GM19397 (cell line): ENCODE data around the gene EYS.
"Not testable (repeated sequence)": the region's sequence is repeated elsewhere in the genome, so short reads cannot be mapped to it uniquely, and the experiment has no call there.

Source experiments
- ATAC-seq: cut with Tn5 transposase; IDR thresholded peaks from one replicate; pipeline ENCODE4 v1.9.1; 2021; ENCODE audit warnings: mild to moderate bottlenecking, moderate library complexity; ENCODE audit not compliant: unreplicated experiment

The EYS gene

DNA sequence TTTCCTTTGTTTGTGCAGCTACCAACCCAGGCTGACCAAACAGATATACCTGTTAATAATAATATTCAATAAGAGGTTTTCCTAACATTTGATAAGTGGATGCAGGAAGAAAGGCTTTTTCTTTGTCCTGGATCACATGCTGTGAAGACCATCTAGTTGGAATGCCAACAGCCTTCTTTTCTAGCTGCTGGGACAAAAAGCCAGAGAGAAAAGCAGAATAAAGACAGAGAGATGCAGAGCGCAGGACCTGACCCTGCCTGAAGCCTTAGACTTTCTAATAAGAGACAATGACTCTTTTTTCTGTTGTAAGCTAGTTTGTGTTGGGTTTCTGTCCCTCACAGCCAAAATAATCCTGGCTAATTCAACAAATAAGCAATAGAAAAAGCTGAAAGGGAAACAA lies 1763.2 kb downstream of the EYS start:
- ATAC-seq: no peak

DNA sequence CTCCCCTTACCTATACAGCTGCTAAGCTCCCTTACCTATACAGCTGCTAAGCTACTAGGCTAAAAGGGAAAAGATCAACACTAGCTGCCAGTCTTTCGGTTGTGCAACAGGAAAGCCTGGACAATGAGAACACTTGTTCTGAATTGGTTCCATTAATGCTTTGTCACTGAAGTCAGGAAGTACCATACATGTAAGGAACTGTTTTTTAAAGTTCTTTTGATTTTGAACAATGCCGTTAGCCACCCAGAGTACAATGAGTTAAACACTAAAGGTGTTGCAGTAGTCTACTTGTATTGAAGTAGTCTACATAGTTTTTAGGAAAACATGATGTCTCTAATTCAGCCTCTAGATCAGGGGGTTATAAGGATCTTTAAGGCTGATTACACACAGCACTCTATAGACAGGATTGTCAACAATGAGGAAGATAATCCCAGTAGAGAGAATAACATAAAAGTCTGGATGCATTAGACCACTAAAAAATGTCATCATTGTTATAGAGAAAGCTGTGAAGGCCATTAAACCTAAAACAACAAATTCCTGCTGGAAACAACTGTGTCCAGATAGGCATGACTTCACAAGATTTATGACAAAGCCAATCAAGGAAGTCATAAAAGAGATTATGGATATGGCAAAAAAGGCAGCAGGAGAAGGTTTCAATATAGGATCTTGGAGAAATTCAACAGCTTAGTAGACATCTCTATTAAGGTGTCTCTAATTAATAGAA lies 1765.1 kb downstream of the EYS start:
- no peak for ATAC-seq

DNA sequence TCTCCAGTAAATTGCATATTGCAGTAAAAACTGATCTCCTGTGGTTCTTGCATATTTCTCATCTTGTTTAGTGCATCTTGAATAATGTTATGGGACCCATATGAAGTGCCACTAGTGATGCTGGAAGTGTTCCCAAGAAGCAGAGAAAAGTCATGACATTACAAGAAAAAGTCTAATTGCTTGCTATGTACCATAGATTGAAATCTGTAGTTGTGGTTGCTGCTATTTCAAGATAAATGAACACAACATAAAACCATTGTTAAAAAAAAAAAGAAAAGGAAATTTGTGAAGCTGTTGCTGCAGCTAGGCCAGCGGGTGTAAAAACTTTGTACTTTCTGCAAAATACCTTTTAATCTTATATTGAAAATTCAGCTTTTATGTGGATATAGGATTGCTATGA lies 1767.0 kb downstream of the EYS start:
- no peak for ATAC-seq

DNA sequence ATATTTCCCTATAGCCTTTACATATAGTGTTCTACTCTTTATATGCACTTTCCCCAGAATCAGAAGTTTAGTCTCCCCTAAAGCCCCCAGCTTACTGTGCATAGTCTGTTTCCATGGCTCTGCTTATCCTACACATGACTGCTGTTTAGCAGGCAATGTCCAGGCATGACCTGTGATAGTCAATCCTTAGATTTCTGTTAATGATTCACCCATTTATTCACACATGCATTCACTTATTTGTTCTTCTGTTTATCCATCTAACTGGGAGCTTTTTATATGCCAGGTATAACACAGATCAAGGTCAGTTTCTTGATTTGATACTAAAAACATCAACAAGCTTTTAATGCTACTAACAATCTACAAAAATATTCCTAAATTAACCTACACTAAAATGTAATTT lies 1770.6 kb downstream of the EYS start:
- no peak for ATAC-seq

DNA sequence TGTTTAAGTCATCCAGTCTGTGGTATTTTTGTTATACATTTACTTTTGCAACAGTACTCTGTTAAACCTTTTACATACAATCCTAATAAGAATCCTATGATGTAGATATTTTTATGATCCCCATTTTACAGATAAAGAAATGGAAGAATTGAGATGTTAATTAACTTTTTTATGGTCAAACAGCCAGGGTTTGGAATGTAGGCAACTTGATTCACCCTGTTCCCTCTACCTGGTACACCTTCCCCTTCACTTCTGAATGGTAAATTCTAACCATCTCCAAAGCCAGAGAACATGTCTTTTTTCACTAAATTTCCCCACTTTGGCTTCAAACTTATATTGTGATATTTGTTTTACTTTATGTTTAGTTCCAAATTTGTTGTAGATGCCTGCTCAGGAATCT lies 1771.3 kb downstream of the EYS start:
- no peak for ATAC-seq

DNA sequence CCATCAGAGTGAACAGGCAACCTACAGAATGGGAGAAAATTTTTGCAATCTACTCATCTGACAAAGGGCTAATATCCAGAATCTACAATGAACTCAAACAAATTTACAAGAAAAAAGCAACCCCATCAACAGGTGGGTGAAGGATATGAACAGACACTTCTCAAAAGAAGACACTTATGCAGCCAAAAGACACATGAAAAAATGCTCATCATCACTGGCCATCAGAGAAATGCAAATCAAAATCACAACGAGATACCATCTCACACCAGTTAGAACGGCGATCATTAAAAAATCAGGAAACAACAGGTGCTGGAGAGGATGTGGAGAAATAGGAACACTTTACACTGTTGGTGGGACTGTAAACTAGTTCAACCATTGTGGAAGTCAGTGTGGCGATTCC lies 1773.1 kb downstream of the EYS start:
- ATAC-seq: not testable (repeated sequence)

DNA sequence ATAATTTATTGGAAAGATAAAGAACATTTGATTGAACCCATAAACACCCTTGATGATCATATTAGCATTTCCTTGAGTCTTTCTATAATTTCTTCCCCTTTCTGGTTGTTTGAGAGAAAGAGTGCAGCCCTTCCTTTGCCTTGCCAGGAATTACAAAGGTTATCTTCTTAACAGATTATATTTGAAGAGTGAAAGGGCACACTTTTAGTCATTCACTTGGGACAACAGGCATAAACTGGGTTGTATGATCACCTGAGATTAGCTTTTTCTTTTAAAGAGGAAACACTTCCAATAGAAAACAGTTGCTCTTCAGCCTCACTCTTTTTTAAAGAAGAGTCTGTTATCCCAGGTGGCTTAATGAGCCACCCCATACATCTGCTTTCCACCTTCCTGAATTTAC lies 1776.2 kb downstream of the EYS start:
- ATAC-seq: no peak

DNA sequence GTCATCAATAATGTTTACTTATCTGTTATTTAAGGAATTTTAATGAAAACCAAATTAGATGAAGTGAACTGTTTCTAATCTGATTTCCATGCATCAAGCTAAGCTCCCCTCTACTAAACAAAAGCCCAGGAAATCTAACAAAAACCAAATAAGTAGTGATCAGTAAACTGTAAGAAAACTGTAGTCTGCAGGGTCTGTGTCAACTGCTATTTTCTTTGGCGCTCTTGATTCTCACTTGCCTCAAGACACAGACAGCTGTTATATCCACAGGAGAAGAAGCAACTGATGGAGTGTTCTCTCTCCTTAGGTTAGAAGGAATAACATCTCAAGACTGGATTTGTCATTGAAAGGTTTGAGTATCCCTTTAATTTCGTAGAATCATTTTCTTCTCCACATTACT lies 1777.9 kb downstream of the EYS start:
- no peak for ATAC-seq

DNA sequence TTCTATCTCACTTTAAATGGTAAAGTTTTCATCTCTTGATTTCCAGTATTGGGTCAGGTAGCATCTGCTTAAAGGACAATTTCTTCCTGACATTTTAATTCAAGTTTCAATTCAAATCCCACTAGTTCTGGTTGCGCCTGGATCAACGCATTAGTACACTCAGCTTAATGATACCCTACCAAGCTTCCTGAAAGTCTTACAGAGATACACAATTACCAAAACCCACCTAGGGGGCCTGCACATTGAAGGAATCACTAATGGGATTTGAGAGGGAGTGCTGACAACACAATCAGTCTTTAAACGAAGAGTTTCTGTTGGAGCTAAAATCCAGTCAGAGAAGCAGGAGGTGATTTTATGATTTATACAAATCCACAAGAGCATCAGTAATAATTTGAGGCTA lies 1778.4 kb downstream of the EYS start:
- ATAC-seq: no peak

- no peak for ATAC-seq
These were observed 1779.8 kb downstream of the EYS start for GRCh38 chr6:63926950-63927927.

DNA sequence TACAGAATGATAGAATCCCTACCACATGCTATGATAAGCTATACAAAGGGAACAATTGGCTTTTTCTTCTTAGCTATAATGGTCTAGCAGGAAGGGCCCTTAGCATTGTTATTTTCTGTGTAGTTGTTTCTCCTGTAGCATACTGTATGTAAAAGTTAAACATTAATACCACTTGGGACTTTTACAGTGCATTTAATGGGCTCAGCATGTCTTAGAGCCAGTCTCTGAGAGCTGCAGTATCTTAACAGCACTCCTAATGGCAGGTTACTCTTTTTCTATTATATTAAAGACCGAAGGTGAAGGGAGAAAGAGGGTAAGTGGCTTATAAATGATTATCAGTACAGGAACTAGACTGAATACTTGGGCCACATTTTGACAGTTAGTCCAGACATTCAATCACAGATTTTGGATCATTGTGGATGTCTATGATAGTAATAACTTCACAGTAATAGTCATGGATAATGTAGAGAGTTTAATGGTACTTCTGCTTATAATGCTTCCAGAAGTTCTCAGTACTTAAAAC lies 1780.7 kb downstream of the EYS start:
- ATAC-seq: no peak

- no peak for ATAC-seq
These were observed 1783.8 kb downstream of the EYS start for GRCh38 chr6:63923139-63923739.

DNA sequence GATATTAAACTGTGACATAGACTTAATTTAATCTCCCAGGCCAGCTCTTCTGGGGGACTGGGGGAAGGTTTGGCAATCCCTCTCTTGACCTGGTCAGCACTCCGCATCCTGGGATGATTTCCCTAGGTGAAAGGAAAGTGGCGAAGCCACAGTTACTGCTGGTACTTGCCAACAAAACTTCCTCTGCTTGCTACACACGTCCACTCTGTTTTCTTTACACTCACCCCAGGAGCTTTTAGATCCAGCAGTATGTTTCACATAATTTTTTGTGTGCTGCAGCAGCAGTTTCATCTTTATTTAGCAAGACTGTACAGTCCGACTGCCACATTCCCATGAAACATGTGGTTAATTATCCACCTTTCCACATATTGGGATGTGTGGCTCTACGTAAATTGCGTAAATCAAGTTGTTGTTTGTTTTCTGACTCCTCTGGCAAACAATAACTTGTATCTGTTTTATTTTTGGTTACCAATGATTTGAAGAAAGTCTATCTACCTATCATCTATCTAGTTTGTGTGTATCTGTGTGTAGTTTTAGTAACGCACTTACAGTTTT lies 1787.4 kb downstream of the EYS start:
- no peak for ATAC-seq

GRCh38 chr6:63912887-63913286 lies 1794.1 kb downstream of the EYS start:
- no peak for ATAC-seq

DNA sequence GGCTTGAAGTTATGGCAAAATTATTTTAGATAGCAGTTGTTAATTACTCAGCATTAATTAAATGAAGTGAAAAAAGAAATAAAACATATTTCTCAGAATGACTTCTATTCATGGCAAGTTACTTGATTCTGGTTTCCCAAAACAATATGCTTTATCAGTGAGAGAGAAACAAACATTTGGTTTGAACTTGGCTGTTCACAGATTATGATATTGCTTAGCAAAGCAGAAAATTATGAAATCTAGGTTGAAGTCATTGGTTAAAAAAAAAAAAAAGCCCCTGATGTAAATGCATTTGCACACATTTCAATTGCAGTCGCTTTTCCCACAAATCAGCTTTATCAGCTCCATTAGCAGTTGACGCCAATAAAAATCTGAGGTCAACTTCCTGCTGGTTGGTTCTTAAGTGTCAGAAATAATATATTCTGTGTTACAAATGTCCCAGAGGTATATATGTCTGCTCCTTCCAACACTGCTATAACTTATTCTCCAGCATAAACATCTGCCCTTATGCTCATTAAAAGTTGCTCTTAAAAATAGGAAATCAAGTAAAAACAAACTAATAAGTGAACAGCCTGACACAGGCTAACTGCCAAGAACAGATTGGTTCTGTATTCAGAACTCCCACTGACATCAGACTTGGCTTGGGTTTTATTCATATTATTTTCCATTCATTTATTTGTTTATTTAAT lies 1796.0 kb downstream of the EYS start:
- ATAC-seq: no peak

GRCh38 chr6:63904650-63905248 lies 1802.3 kb downstream of the EYS start:
- no peak for ATAC-seq

GRCh38 chr6:63899550-63899949 lies 1807.5 kb downstream of the EYS start:
- ATAC-seq: no peak

DNA sequence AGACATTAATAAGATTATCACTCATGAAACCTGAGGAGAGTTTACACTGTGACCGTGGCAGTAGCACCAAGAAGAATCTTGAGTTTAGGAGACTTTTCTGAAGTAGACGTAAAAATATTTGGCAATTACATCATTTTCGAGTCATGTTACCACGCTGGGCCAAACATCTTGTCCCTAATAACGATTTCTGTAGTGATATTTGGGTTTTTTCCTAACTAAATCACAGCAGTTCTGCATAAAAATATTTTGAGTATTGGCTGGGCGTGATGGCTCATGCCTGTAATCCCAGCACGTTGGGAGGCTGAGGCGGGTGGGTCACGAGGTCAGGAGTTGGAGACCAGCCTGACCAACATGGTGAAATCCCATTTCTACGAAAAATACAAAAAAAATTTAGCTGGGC lies 1809.1 kb downstream of the EYS start:
- ATAC-seq: no peak

GRCh38 chr6:63897459-63897858 lies 1809.6 kb downstream of the EYS start:
- no peak for ATAC-seq

- ATAC-seq: no peak
These were observed 1818.6 kb downstream of the EYS start for GRCh38 chr6:63888416-63888815.
